ENCODE results near the gene GLUD1.
A peak's percentile ranks its signal among the peaks of the same experiment; 100 is the strongest.
"Not testable (repeated sequence)": the region's sequence is repeated elsewhere in the genome, so short reads cannot be mapped to it uniquely, and the experiment has no call there.

The GLUD1 gene

DNA sequence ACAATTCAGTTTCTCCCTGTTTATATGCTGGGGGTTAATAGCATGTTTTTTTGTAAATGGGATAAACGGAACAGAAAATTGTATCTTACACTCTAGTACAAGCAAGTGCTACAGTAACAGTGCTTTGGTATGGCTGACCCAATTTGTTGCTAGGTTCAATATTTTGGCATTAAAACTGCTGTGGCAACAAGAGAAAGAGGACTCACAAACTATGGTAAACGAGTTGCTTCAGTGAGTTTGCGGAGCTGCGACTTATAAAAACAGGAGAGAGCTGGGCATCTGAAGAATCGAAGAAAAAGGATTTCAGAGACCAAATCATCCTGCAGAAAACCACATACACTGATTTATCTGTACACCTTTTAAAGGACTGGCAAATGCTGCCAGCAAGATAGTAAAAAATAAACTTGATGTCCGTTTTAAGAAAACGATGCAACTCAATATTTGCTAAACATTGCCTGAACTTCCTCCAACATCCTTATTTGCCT lies 2.2 kb downstream of the GLUD1 start:
- peak overlapping the region in 6 of 7 experiments; percentile 75 to 89 (median 83) for H3K4me3 ChIP-seq
- H3K27ac ChIP-seq, result peak overlapping the region in 18 of 21 experiments; percentile 2 to 100 (median 98)

DNA sequence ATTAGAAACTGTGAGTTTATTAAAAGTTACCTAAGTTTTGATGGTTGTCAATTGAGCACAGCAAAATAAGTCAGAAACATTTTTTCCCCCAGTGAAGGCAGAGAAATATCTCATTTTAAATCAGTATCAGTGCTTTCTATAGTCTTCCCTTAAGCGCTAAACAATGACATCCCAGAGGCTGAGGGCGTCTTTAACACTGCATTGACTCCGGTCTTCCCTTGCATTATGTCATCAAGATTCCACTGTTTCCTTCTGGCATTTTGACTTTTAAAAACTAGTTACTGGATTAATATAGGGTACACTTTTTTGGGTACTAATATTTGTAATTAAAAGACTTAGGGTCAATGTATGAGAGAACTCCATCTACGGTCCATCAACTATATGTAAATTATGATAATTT lies 3.9 kb downstream of the GLUD1 start:
- Histone ChIP-seq H3K27ac (peak overlapping the region in 1 of 21 experiments; percentile 49), H3K4me3 (no peak overlapping the region)

DNA sequence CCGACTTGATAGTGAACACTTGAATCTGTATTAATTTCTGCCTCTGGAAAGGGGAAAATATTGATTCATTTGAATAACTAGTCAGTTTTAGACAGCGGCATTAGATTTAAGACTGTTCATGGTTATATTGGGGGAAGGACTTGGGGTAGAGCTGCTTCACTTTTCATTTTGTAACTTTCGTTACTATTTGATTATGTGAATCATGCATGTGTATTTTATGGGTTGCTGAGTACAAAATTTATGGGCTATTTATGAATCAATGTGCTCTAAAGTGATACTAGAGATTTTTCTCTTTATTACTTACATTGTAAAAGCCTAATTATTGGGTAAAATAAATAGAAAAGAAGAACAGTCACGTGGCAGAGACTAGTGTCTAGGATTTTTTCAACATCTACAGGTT lies 4.9 kb downstream of the GLUD1 start:
- Histone ChIP-seq H3K4me3 (no peak overlapping the region), H3K27ac (peak overlapping the region in 2 of 21 experiments; percentile 29 to 39)

DNA sequence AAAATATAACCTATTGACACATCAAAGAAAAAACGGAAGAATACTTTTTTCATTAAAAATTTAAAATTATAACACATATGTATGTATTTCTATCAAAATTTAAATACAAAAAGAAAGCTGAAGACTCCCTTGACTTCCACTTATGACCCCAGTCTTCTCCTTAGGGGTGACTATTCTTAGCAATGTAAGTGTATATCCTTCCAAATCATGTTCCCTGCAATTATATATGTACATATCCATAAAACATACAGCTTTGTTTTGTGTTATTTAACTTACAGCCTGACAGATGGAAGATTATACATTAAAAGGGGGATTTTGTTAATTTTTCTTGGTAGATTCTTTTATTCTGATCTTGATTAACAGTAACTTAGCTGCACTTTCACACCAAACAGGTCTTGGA lies 9.1 kb downstream of the GLUD1 start:
- peak overlapping the region in 1 of 21 experiments; percentile 80 for H3K27ac ChIP-seq
- no peak overlapping the region for H3K4me3 ChIP-seq

DNA sequence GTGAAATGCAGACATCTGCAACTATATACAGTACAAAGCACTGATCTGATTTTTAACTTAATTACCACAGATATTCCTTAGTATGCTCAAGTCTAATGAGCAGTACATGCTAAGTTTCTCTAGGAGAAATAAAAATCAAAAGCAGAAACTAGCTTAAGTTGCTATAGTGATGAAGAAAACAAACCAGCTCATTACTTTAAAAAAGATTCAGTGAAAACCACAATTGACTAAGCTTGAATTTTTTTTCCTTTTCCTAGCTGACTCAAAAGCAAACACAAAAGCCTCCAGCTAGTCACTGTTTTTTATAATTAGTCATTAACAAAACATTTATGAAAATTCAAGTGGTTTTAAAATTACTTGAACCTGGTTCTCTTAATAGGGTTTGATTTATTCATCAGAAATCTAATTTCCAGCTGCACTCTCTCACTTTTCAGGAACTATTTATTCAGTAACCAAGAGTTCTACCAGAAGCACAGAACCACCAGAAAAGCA lies 10.3 kb downstream of the GLUD1 start:
- peak overlapping the region in 19 of 21 experiments; percentile 19 to 85 (median 71) for H3K27ac ChIP-seq
- H3K4me3 ChIP-seq, result not testable (repeated sequence)

DNA sequence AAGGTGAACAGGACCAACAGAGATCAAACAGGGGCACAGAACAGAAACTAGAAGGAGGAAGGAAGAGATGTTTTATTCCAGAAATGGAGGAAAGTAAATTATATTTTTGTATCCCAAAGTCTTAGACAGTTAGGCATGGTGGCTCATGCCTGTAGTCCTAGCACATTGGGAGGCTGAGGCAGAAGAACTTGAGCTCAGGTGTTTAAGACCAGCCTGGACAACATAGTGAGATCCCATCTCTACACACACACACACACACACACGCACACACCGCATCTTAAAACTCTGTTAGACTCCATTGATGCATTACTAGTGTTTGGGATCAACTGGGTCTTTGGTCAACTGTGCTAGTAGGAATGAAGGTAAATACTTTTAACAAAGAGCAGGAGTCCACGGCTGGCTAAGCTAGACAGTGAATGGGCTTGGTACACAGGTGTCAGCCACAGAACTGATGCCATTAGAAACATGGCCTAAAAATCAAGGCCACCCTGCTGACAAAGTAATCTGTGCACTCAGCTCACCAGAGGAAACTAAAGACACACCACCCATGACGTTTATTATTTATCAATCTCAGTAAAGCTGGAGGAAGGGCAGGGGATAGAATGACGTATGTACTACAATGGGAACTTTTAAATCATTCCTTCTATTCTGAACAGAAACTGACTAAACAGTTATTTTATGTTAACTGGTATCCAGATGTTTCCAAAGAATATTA lies 10.9 kb downstream of the GLUD1 start:
- H3K4me3 ChIP-seq, result not testable (repeated sequence)
- peak overlapping the region in 19 of 21 experiments; percentile 19 to 85 (median 67) for H3K27ac ChIP-seq

DNA sequence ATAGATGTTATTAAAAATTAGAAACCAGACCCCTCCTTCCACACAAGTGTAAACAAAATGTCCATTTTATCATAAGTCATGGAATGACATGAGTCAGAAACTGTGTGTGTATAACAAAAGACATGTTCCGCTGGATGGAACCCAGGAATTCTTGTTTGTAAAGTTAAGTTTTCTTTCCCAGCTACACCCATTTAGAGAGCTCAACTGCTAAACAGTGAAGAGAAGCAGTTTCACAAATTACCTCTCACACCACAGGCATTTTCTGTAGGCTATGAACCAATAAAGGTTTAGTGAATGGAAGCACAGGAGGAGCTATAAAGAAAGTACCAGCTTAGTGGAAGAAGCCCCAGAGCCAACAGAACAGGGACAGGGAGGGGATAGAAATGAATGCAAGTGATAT lies 12.4 kb downstream of the GLUD1 start:
- not testable (repeated sequence) for H3K4me3 ChIP-seq
- H3K27ac ChIP-seq, result peak overlapping the region in 16 of 21 experiments; percentile 13 to 85 (median 63)

DNA sequence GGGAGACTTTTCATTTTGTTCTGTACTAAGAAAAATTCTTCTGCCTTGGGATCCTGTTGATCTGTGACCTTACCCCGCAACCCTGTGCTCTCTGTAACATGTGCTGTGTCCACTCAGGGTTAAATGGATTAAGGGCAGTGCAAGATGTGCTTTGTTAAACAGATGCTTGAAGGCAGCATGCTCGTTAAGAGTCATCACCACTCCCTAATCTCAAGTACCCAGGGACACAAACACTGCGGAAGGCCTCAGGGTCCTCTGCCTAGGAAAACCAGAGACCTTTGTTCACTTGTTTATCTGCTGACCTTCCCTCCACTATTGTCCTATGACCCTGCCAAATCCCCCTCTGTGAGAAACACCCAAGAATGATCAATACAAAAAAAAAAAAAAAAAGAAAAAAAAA lies 13.1 kb downstream of the GLUD1 start:
- H3K27ac ChIP-seq, result peak overlapping the region in 11 of 21 experiments; percentile 9 to 87 (median 70)
- not testable (repeated sequence) for H3K4me3 ChIP-seq

DNA sequence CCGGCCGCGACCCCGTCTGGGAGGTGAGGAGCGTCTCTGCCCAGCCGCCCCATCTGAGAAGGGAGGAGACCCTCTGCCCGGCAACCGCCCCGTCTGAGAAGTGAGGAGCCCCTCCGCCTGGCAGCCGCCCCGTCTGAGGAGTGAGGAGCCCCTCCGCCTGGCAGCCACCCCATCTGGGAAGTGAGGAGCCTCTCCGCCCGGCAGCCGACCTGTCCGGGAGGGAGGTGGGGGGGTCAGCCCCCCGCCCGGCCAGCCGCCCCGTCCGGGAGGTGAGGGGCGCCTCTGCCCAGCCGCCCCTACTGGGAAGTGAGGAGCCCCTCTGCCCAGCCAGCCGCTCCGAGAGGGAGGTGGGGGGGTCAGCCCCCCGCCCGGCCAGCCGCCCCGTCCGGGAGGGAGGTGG lies 14.0 kb downstream of the GLUD1 start:
- H3K27ac ChIP-seq, result peak overlapping the region in 8 of 21 experiments; percentile 47 to 87 (median 78)
- not testable (repeated sequence) for H3K4me3 ChIP-seq

DNA sequence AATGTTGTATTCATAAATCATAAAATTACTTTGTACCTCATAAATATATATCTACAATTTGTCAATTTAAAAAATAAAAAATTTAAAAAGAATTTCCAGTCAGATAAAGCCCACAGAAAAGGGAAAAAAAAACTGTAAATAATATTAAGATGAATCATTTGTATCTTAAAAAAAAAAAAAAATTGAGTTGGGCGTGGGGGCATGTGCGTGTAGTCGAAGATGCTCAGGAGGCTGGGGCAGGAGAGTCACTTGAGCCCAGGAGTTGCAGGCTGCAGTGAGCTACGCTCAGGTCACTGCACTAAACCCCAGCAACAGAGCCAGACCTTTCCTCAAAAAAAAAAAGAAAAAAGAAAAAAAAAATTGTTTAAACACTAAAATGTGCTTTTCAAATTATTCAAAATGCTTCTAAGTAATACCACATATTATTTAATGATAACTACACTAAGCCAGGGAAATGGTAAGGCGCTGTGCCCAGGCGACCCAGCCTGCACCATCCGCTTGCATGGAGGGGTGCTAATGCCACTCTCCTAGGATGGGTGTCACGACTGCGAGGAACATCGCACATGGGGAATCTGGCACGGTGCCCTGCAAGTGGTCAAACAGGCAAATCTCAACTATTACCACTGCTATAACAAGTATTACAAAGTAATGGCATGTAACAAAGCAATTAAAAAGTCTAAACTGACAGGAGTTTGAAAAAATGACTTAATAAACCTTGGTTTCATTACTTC lies 15.4 kb downstream of the GLUD1 start:
- Histone ChIP-seq H3K4me3 (no peak overlapping the region), H3K27ac (peak overlapping the region in 1 of 21 experiments; percentile 17)

DNA sequence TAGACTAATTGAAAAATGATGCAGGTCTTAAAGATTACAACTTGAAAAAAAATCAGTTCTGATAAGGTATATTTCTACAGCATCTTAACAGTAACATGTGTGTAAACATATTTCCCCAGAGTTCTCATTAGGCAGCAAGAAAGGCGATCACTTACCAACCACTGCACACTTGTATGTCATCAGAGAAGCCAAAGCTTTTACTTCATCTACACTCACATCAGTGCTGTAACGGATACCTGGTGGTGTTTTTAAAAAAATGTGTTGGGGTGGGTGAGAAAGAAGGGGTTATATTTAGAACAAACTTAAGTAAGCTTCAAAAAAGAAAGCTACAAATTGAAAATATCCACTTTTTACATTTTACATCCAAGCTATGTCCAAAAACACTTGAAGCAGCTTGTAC lies 18.2 kb downstream of the GLUD1 start:
- H3K27ac ChIP-seq, H3K4me3 ChIP-seq: not testable (repeated sequence)

DNA sequence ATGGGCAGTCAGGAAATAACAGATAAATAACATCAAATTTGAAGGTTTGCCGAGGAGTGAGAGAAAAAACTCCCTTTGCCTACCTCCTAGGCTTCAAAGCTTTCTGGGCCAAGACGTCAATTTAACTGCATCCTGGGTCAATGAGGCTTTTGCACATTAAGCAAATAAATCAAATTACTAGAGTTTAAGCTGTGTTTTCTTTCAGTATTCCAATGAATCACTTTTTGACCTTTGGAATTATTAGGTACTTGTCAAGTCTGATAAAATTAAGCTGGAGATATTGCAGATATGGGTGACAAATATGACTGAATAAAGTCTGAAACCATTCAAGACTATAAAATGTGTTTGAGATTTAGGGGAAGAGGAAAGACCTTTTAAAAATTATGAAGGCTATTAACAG lies 22.2 kb downstream of the GLUD1 start:
- H3K4me3 ChIP-seq, result no peak overlapping the region
- no peak overlapping the region for H3K27ac ChIP-seq

DNA sequence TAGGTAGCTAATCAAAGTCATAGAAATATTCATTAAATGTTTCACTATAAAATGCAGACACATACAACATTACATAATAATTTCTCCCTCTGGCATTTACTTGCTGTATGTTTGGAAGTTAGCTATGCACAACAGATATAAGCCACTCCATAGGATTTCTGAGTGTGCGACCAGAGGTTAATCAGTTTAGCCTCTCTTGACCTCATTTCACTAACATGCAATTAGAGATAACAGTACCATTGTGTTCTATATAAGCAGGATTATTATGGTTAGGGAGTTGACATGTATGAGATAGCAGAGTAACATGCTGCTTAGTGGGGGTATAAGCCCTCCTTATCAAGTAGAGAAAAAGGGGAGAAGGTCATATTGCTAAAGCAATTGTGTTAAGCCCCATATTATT lies 26.4 kb downstream of the GLUD1 start:
- Histone ChIP-seq H3K27ac (no peak overlapping the region), H3K4me3 (no peak overlapping the region)

DNA sequence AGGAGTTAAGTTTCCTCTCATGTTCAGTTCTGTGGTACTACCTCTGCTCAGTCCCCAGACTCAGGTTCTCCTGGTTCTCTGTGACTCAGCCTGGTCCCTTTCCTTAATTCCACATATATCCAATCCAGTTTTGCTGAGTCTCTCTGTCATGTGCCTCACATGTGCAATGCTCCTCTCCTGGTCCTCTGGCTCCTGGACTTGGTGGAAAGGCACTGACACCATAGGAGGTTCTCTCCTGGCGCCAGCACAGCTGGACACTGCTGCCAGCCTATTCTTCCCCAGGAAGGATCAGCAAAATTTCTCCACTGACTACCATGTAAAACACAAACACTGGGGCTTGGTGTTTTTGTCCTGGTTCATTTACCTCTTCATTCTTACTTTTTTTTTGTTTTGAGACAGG lies 27.8 kb downstream of the GLUD1 start:
- no peak overlapping the region for H3K27ac ChIP-seq
- H3K4me3 ChIP-seq, result no peak overlapping the region

DNA sequence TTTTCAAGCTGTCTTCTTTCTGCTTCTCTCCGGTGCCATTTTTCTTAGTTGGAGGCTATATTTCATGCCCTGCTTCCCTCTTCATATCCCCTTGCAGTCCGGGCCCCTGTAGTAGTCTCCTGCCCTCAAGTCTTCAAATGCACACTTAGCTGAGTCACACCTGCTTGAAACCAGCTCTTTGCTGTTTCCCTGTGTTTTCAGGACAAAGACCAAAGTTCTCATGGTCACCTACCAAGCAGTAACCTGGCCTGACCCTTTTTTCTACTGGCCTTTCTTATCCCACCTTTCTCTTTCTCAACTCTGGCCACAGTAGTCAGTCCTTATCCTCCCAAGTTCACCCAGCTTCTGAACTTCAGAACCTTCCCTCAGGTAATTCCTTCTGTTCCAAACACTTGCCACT lies 28.5 kb downstream of the GLUD1 start:
- Histone ChIP-seq H3K4me3 (no peak overlapping the region), H3K27ac (no peak overlapping the region)

DNA sequence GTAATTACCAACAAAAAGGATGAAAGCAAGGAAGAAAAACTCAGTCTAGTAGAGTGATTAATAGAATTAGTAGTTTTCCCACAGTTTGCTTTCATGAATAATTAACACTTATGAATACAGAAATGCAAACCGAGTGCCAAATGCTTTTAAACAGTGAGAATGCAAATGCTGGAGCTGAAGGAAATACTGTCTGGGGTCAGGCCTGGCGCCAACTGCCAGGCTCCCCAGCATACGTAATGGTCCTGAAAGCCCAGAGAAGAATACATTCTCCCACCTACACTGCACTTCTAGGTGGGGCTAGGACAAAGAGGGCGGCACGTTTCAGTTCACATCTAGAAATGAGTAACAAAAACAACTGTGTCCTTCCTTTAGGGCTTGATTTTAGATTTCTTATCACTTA lies 30.0 kb downstream of the GLUD1 start:
- Histone ChIP-seq H3K27ac (no peak overlapping the region), H3K4me3 (no peak overlapping the region)

DNA sequence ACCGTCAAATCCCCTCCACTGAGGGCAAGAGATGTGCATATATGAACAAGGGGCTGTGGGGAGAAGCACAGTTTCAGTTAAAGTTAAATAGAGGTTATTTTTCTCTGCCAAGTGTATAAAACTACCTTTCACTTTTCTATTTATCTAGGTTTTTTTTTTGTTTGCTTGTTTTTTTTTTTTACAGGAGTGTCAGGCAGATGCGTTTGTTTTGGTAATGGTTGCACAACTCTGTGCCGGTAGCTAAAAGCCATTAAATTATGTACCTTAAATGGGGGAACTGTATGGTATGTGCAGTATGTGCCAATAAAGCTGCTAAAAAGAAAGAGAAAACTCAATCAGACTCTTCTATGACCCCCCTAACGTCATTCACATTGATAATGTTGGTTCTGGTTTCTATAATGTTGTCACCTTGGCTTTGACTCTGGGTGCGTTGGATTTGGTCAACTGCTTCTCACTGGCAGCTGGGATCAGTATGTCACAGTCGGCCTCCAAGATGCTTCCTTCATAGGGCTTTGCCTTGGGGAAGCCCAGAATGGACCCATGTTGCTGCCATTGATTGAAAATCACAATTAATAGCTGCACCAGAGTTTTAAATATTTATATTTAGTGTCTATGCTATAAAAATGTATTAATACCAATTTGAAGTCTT lies 34.2 kb downstream of the GLUD1 start:
- Histone ChIP-seq H3K4me3 (no peak overlapping the region), H3K27ac (no peak overlapping the region)

DNA sequence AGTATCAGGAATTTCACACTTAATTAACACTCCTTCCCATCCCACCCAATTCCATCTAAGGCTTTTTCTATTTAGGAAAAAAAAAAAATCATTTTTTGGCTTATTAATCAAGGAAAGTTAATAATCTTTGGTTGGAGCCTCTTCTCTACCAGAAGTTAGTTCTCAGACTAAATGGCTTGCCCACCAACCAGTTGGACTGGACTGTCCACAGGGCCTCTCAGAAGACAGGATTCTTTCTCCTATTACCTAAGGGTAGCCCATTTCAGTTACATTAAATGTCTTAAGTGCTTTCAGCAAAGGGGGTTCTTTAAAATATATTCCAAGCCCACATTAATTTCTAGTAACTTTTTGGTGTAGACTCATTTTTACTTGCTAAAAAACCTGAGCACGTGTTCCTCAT lies 35.2 kb downstream of the GLUD1 start:
- no peak overlapping the region for H3K27ac ChIP-seq

DNA sequence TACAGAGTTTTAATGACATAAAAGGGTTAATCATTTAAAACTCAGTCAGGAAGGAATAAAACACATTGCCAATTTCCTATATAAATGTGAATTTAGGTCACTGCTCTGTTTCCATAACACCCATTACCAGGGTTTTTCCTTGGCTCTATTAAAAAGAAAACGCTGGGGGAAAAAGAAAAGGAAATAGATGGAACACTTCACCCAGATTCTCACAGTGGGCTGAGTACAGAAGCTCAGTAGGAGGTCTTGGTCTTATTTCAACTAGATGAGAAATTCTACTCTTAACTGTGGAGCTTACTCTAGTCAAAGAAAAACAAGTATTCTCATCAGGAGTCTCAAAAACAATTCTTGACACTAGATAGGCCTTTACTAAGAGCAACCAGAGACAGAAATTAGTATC lies 36.5 kb downstream of the GLUD1 start:
- Histone ChIP-seq H3K4me3 (no peak overlapping the region), H3K27ac (no peak overlapping the region)

More for the DNA sequence above, 35.2 kb downstream of the GLUD1 start:
- no peak overlapping the region for H3K4me3 ChIP-seq

Data from skin epidermis (tissue), 12 donors.